GM12878 (cell line): Measurements from ENCODE around the gene MEMO1. TPM values are rescaled to one million over a fixed set of nuclear protein-coding genes. Genes with fewer than 3 reads are reported as not detected.

Experiments used
- EED ChIP-seq: sonication (generic); IDR thresholded peaks from 2 replicates; pipeline ENCODE4 v1.6.1; 2016; ENCODE audit warnings: antibody characterized with exemption, low read depth
- HDAC2 ChIP-seq: fragments of 200-600 bp; sonication (generic); IDR thresholded peaks from 2 replicates; pipeline ENCODE4 v1.6.1; 2017
- POLR2AphosphoS2 ChIP-seq: IDR thresholded peaks from 2 replicates; pipeline ENCODE4 v1.6.1; 2011; ENCODE audit warnings: low read depth, mild to moderate bottlenecking, low read length, improper control_type of control experiment, moderate library complexity
- polyA plus RNA-seq, 11 experiments: library from polyadenylated mRNA; depleted of rRNA in 4 of 11; unstranded in 6 of 11; stranded (reverse) in 5 of 11; fragments of >200 nt; fragmentation: Nextera tagmentation in 4 of 11; fragmentation: Illumina TruSeq in 1 of 11; extraction: Ambion mirVana in 4 of 11; extraction: Trizol in 1 of 11; gene quantifications; 1 replicate in 1 of 11; 2 replicates in 10 of 11; pipeline versions ENCODE4 v1.2.1 to v1.2.3, GENCODE V29; 2011 to 2016; ENCODE audit warnings: inconsistent platforms in 2 of 11, missing spikeins in 2 of 11, low read depth in 1 of 11
- total RNA-seq, 4 experiments: library from RNA; depleted of rRNA in 3 of 4; stranded (reverse); fragments of >200 nt in 3 of 4; fragmentation: Illumina TruSeq in 1 of 4; extraction: Trizol in 1 of 4; gene quantifications; 2 replicates each; pipeline versions ENCODE4 v1.2.1 to v1.2.3, GENCODE V29; 2013 to 2021
- TF ChIP-seq, protein P1 (sequence below): IDR thresholded peaks from 2 replicates; pipeline ENCODE4 v1.6.1; 2012; ENCODE audit warnings: improper control_type of control experiment, low read depth, low read length; ENCODE audit not compliant: insufficient replicate concordance
- TF ChIP-seq, protein P2 (sequence below): fragments of 450-650 bp; IDR thresholded peaks from 2 replicates; pipeline ENCODE4 v1.6.1; 2017; ENCODE audit warnings: mild to moderate bottlenecking, moderate library complexity

MEMO1 gene
- total and polyA plus RNA-seq, 10 of the 15 experiments (the other 5 are each of a cell fraction or from before 2014, with no cell fraction given), result 39.8 to 99.1 (median 72.2) TPM

DNA sequence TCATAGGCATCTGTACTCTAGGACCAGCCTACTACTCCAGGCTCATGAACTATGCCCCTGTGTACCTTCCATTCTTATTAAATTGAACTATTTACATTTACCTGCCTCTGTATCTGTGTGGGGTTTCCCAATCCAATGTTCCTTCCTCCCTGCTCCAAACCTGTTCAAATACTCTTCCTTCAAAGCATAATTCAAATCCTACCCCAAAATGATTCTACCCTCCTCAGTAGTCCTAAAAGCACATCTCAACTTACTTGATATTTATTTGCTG lies 3.8 kb downstream of the MEMO1 start (continued):
- TF ChIP-seq, protein P1, sequence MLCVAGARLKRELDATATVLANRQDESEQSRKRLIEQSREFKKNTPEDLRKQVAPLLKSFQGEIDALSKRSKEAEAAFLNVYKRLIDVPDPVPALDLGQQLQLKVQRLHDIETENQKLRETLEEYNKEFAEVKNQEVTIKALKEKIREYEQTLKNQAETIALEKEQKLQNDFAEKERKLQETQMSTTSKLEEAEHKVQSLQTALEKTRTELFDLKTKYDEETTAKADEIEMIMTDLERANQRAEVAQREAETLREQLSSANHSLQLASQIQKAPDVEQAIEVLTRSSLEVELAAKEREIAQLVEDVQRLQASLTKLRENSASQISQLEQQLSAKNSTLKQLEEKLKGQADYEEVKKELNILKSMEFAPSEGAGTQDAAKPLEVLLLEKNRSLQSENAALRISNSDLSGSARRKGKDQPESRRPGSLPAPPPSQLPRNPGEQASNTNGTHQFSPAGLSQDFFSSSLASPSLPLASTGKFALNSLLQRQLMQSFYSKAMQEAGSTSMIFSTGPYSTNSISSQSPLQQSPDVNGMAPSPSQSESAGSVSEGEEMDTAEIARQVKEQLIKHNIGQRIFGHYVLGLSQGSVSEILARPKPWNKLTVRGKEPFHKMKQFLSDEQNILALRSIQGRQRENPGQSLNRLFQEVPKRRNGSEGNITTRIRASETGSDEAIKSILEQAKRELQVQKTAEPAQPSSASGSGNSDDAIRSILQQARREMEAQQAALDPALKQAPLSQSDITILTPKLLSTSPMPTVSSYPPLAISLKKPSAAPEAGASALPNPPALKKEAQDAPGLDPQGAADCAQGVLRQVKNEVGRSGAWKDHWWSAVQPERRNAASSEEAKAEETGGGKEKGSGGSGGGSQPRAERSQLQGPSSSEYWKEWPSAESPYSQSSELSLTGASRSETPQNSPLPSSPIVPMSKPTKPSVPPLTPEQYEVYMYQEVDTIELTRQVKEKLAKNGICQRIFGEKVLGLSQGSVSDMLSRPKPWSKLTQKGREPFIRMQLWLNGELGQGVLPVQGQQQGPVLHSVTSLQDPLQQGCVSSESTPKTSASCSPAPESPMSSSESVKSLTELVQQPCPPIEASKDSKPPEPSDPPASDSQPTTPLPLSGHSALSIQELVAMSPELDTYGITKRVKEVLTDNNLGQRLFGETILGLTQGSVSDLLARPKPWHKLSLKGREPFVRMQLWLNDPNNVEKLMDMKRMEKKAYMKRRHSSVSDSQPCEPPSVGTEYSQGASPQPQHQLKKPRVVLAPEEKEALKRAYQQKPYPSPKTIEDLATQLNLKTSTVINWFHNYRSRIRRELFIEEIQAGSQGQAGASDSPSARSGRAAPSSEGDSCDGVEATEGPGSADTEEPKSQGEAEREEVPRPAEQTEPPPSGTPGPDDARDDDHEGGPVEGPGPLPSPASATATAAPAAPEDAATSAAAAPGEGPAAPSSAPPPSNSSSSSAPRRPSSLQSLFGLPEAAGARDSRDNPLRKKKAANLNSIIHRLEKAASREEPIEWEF, result no peak
- TF ChIP-seq HDAC2, result no peak
- TF ChIP-seq EED, result no peak
- TF ChIP-seq, protein P2, sequence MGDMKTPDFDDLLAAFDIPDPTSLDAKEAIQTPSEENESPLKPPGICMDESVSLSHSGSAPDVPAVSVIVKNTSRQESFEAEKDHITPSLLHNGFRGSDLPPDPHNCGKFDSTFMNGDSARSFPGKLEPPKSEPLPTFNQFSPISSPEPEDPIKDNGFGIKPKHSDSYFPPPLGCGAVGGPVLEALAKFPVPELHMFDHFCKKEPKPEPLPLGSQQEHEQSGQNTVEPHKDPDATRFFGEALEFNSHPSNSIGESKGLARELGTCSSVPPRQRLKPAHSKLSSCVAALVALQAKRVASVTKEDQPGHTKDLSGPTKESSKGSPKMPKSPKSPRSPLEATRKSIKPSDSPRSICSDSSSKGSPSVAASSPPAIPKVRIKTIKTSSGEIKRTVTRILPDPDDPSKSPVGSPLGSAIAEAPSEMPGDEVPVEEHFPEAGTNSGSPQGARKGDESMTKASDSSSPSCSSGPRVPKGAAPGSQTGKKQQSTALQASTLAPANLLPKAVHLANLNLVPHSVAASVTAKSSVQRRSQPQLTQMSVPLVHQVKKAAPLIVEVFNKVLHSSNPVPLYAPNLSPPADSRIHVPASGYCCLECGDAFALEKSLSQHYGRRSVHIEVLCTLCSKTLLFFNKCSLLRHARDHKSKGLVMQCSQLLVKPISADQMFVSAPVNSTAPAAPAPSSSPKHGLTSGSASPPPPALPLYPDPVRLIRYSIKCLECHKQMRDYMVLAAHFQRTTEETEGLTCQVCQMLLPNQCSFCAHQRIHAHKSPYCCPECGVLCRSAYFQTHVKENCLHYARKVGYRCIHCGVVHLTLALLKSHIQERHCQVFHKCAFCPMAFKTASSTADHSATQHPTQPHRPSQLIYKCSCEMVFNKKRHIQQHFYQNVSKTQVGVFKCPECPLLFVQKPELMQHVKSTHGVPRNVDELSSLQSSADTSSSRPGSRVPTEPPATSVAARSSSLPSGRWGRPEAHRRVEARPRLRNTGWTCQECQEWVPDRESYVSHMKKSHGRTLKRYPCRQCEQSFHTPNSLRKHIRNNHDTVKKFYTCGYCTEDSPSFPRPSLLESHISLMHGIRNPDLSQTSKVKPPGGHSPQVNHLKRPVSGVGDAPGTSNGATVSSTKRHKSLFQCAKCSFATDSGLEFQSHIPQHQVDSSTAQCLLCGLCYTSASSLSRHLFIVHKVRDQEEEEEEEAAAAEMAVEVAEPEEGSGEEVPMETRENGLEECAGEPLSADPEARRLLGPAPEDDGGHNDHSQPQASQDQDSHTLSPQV, result no peak
- no peak for TF ChIP-seq POLR2AphosphoS2
- TF ChIP-seq, all 136 proteins: peak for 0
